Occipital lobe (tissue), 2 donors: ENCODE results near the gene VEPH1. TPM values are rescaled to one million over a fixed set of nuclear protein-coding genes. Genes with fewer than 3 reads are reported as not detected.

Source experiments
- DNase-seq: peaks from one replicate; lab custom pipeline; 2025; lab: John Stamatoyannopoulos, UW
- total RNA-seq: library from RNA; depleted of rRNA; stranded (reverse); fragments of >200 nt; gene quantifications from one replicate; pipeline ENCODE4 v1.2.3, GENCODE V29; 2014

VEPH1 gene
- total RNA-seq, 1 donor from 2014 or later, result 9.2 TPM

GRCh38 chr3:157306502-157306901 is 196.7 kb downstream of the VEPH1 start:
- DNase-seq, result no peak

GRCh38 chr3:157305392-157305791 is 197.8 kb downstream of the VEPH1 start:
- no peak for DNase-seq

GRCh38 chr3:157301755-157302154 is 201.5 kb downstream of the VEPH1 start:
- no peak for DNase-seq

GRCh38 chr3:157300981-157301663 is 202.1 kb downstream of the VEPH1 start:
- DNase-seq, result no peak

- no peak for DNase-seq
Measured at GRCh38 chr3:157300094-157300493, 203.1 kb downstream of the VEPH1 start.

- no peak for DNase-seq
Measured at GRCh38 chr3:157297328-157297915, 205.8 kb downstream of the VEPH1 start.

GRCh38 chr3:157294953-157295352 is 208.3 kb downstream of the VEPH1 start:
- no peak for DNase-seq

GRCh38 chr3:157294491-157294890 is 208.7 kb downstream of the VEPH1 start:
- DNase-seq, result no peak

GRCh38 chr3:157290766-157291165 is 212.4 kb downstream of the VEPH1 start:
- DNase-seq, result no peak

- no peak for DNase-seq
Measured at GRCh38 chr3:157285966-157286365, 217.2 kb downstream of the VEPH1 start.

- no peak for DNase-seq
Measured at GRCh38 chr3:157285141-157285540, 218.1 kb downstream of the VEPH1 start.

GRCh38 chr3:157284688-157285087 is 218.5 kb downstream of the VEPH1 start:
- no peak for DNase-seq

- DNase-seq, result no peak
Measured at GRCh38 chr3:157282261-157283191, 220.7 kb downstream of the VEPH1 start.

GRCh38 chr3:157280786-157281185 is 222.4 kb downstream of the VEPH1 start:
- no peak for DNase-seq

GRCh38 chr3:157280354-157280753 is 222.9 kb downstream of the VEPH1 start:
- DNase-seq, result no peak

GRCh38 chr3:157279237-157279636 is 224.0 kb downstream of the VEPH1 start:
- DNase-seq, result no peak

- no peak for DNase-seq
Measured at GRCh38 chr3:157276801-157277200, 226.4 kb downstream of the VEPH1 start.

- DNase-seq, result no peak
Measured at GRCh38 chr3:157275832-157276231, 227.4 kb downstream of the VEPH1 start.

- DNase-seq, result no peak
Measured at GRCh38 chr3:157274644-157275137, 228.5 kb downstream of the VEPH1 start.

- DNase-seq, result no peak
Measured at GRCh38 chr3:157271283-157271882, 231.8 kb downstream of the VEPH1 start.

- no peak for DNase-seq
Measured at GRCh38 chr3:157268026-157268425, 235.2 kb downstream of the VEPH1 start.

GRCh38 chr3:157265931-157266330 is 237.3 kb downstream of the VEPH1 start:
- DNase-seq, result no peak
